T-helper 9 cell (primary cell): ENCODE measurements around the gene AKR7A3.

Experiments used
- DNase-seq: peaks from one replicate; pipeline ENCODE4 v3.0.0-alpha.2; 2020
- total RNA-seq, 2 donors: gene quantifications; one replicate each; lab custom pipeline; 2026; lab: John Stamatoyannopoulos, UW

The AKR7A3 gene
- total RNA-seq: 0 to 0.42 reads per million in 2 donors

GRCh38 chr1:19288324-19289241, at the start of gene AKR7A3:
TSS of gene AKR7A3 (minus strand) at chr1:19288770. CDS start at chr1:19288709, 61 bp downstream.
- peak; percentile 40 for DNase-seq

GRCh38 chr1:19338323-19338762, 49.8 kb upstream of the AKR7A3 start:
- no peak for DNase-seq

- no peak for DNase-seq
These were observed 48.7 kb upstream of the AKR7A3 start for GRCh38 chr1:19337289-19337688.

DNA sequence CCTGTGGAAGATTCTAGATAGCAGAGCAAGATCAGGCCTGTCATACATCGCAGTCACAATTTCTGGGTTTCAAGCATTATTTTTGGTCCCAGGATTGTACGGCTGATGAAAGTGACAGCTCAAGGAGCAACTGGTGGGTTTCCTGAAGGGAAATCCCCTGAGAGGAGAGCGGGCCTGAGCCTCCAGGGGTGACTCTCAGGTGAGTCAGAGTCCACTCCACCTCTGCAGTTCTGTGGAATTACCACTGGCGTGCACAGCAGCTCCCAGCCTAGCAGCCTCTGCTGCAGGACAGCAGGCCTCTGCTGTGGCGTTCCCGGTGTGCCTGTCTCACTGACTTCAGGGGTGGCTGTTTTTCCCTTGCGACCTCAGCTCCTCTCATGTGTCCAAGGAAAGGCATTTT, 48.0 kb upstream of the AKR7A3 start:
- DNase-seq: no peak

- no peak for DNase-seq
These were observed 45.2 kb upstream of the AKR7A3 start for GRCh38 chr1:19333587-19334354.

DNA sequence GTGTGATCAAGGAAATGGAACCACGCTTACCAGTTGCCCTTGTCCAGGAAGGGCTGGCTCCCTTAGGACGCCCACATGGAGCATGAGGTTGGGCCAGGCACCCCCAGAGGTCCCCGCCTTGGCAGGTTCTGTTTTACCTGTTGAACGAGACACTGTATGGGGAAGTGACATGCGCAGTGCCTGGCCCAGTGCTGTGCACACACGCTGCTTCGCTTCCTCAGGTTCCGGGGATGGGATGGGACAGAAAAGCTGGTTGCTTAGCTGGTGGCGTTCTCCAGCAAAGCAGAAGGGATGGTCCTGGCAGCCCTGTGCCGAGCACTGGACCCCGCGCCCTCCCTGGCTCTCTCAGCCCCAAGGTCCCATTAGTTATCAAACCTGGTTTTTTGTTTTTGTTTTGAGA, 44.3 kb upstream of the AKR7A3 start:
- DNase-seq: no peak

DNA sequence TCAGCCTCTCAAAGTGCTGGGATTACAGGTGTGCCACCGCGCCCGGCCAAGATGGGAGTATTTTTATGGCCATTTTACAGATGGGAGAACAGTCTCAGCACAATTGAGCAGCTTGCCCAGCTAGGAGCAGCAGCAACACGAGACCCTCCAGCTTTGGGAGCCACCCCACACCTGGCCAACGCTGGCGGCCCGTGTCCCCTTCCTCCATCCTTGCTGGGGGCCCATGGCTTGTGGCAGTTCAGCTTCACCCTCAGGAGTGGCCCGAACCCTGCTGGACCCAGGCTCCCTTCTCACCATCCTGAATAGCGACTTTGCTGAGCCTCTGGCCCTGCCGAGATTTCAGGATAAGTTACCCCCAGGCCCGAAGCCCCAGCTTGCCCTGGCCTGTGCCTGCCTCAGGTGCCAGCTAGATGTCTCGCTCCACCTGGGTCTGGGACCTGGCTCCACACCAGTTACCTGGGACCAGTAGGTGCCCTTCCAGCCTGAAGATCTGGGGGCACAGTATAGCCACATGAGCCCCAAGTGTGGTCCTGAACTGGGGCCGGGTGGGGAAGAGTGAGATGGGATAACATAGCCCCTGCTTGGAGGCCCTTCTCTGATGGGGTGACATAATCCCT, 42.8 kb upstream of the AKR7A3 start:
- no peak for DNase-seq

- no peak for DNase-seq
These were observed 42.0 kb upstream of the AKR7A3 start for GRCh38 chr1:19330449-19331135.

DNA sequence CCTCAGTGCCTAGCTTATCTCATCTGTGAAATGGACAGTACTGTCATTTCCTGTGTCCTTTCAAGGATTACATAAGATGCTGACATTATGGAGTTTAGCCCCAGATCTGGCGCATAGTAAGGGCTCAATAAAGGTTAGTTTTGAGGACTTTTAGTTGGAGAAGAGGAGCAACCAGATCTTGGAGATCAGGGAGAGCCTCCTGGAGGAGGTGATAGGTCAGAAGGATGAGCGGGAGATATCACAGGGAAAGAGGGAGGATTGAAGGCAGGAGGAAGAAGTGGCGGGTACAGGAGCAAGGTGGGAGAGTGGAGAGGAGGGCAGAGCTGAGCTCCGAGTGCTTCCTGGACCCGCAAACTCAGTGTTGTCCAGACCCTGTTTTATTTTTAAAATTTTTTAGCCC, 41.0 kb upstream of the AKR7A3 start:
- no peak for DNase-seq

DNA sequence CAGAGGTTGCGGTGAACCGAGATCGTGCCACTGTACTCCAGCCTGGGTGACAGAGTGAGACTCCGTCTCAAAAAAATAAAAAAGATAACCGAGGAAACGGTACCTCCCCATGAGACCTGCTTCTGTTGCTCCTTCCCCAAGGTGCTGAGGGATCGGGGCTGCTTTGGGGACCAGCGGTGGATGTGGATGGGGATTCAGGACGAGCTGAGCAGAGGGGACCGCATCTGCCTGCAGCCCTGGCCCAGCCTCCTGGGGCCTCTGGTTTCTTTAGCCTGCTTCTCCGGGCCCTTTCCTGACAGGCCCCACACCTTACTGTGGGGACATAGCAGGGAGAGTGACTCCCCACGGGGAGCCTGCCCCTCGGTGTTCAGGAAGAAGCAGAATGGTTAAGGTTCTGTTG, 40.6 kb upstream of the AKR7A3 start:
- no peak for DNase-seq

GRCh38 chr1:19328486-19328885, 39.9 kb upstream of the AKR7A3 start:
- no peak for DNase-seq

GRCh38 chr1:19327736-19328135, 39.2 kb upstream of the AKR7A3 start:
- DNase-seq: no peak

DNA sequence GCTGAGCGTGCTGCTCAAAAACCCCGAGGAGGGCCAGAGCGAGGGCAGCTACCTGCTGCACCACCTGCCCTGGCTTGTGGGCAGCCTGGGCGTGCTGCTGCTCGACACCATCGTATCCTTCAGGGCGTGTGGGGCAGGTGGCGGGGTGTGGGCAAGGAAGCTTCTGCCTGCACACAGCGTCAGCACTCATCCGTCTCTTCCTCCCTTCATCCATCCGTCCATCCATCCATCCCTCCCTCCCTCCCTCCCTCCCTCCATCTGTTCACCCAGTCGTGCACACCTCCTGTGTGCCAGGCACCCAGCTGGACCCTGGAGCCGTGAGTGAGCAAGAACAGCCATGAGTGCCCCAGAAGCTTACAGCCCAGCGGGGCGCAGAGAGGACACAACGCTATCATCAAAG, 38.7 kb upstream of the AKR7A3 start:
- no peak for DNase-seq

GRCh38 chr1:19326748-19327065, 38.1 kb upstream of the AKR7A3 start:
- no peak for DNase-seq

DNA sequence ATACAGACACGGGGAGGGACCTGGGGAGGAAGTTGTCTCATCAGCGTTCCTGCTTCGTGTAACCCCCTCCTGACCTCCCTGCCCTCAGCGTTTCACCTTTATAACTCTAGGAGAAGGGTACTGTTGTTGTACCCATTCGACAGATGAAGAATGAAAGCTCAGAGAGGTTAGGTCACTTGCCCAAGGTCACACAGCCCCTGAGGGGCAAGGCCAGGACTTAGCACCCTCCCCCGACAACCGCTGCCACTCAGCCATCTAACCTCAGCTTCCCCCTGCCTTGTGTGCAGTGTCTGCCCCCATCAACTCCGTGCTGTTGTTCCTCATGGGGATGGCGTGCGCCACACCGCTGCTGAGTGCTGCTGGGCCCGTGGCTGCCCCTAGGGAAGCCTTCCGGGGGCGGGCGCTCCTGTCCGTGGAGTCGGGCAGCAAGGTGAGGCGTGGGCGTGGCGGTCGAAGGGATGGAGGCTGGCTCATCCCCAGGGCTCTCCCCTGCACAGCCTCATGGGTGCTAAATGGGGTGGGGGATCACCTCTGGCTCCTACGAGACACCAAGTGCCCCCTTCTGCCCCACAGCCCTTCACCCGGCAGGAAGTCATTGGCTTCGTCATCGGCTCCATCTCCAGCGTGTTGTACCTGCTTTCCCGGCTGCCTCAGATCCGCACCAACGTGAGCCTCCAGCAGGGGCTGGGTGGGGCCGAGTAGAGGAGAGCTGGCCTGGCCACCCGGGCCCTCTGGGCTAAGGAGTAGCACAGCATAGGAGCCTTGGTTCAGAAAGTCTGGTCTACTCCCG, 37.6 kb upstream of the AKR7A3 start:
- no peak for DNase-seq

DNA sequence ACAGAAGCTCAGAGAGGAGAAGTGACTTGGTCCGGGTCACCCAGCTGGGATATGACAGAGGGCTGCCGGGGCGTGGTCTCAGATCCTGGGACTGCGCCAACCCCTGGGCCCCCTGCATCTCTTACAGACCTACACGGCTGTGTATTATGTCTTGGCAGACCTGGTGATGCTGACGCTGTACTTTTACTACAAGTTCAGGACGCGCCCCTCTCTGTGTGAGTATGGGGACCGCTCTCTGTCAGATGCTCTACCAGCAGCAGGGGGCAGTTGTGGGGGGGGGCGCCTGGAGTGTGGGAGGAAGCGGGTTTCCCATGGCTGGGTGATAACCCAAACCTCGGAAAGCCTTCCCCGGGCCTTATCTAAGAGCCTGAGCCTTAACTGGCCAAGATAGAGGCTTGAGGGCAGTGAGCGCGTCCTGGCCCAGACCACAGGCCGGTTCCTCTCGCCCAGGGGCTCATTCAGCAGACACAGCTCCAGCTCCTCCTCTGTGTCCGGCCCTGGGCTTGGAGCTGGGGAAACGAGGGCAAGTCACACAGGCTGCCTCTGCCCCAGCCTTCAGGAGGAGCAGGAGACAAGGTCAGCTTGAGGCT, 36.9 kb upstream of the AKR7A3 start:
- no peak for DNase-seq

DNA sequence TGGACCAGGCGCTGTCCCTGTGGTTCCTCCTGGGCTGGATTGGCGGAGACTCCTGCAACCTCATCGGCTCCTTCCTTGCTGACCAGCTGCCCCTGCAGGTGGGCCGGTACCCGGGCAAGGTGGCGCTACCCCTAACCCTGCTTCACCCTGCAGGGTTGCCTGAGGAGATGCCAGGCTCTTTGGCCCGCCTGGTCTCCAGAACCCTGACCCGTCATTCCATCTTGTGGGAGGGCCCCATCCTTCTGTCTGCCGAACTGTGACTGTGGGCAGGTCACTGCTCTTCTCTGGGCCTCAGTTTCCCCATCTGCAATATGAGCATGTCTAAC, 36.1 kb upstream of the AKR7A3 start:
- no peak for DNase-seq

DNA sequence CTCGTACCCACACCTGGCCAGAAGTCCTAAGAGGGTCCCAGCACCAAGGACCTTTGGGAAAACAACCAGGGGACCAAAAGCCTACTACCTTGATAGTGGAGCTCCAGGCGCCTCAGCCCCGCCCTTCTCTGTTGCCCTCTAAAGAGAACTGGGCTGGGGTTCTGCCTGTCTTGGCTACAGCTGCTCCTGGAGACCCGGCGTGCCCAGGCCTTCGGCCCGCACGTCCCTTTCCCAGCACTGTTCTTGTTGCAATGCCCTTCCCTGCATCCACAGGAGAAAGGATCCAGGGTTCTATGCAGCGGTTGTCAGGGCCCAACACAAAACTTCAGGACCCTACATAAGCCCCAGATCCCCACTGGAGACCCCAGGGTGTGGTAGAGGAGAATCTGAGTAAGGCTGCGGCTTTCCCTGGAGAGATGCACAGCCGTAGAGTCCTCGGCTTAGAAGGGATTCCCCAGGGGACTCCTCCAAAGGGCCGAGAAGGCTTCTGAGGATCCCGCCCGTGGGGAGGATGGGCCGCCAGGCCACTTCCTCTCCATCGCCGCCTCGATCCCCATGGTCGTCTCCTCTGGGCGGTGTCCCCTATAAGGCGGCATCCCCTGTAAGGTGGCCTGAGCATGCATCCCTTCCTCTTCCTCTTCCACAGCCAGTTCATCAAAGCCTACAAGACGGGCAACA, 35.6 kb upstream of the AKR7A3 start:
- no peak for DNase-seq

GRCh38 chr1:19322481-19322880, 33.9 kb upstream of the AKR7A3 start:
- DNase-seq: no peak

- DNase-seq: no peak
These were observed 32.5 kb upstream of the AKR7A3 start for GRCh38 chr1:19321071-19321470.

DNA sequence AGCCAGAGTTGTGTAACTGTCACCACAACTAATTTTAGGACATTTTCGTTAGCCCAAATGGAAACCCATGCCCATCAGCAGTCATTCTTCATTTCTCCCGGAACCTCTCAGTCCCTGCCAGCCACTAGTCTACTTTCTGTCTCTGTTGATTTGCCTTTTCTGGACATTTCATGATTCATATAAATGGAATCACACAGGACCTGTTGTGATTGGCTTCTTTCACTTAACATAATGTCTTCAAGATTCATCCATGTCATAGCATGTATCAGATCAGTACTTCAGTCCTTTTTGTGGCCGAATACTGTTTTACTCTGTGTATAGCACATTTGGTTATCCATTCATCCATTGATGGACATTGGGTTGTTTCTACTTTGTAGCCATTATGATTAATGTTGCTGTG, 30.6 kb upstream of the AKR7A3 start:
- DNase-seq: no peak
